GM23248 (cell line): ENCODE data around the gene BSCL2. TPM values are rescaled to one million over a fixed set of nuclear protein-coding genes. Genes with fewer than 3 reads are reported as not detected.

Experiments used
- DNase-seq: peaks from one replicate; pipeline ENCODE4 v3.0.0-alpha.2; 2015
- H2AFZ ChIP-seq: fragments of 200-600 bp; sonication (generic); 2 replicates; pipeline ENCODE4 v1.6.1; 2016; ENCODE audit warnings: antibody characterized with exemption
- H3F3A ChIP-seq: fragments of 200-600 bp; sonication (generic); 2 replicates; pipeline ENCODE4 v1.6.1; 2016; ENCODE audit warnings: mild to moderate bottlenecking, antibody characterized with exemption, mixed run types; ENCODE audit not compliant: insufficient read depth
- H3K27ac ChIP-seq: fragments of 200-600 bp; sonication (generic); 2 replicates; pipeline ENCODE4 v1.5.1; 2016; ENCODE audit warnings: mild to moderate bottlenecking
- H3K27me3 ChIP-seq: fragments of 200-600 bp; sonication (generic); replicated peaks from 2 replicates; pipeline ENCODE4 v1.6.1; 2016; ENCODE audit warnings: mild to moderate bottlenecking; ENCODE audit not compliant: insufficient read depth
- H3K36me3 ChIP-seq: fragments of 200-600 bp; sonication (generic); 2 replicates; pipeline ENCODE4 v1.6.1; 2016; ENCODE audit warnings: low read depth, mild to moderate bottlenecking
- H3K4me1 ChIP-seq: fragments of 200-600 bp; sonication (generic); 2 replicates; pipeline ENCODE4 v1.6.1; 2016; ENCODE audit warnings: mild to moderate bottlenecking; ENCODE audit not compliant: insufficient read depth
- H3K4me2 ChIP-seq: fragments of 200-600 bp; sonication (generic); one replicate; pipeline ENCODE4 v1.6.1; 2016; ENCODE audit warnings: mild to moderate bottlenecking; ENCODE audit not compliant: unreplicated experiment
- H3K4me3 ChIP-seq: fragments of 200-600 bp; sonication (generic); 2 replicates; pipeline ENCODE4 v1.5.1; 2016; ENCODE audit warnings: mild to moderate bottlenecking
- H3K79me2 ChIP-seq: fragments of 200-600 bp; sonication (generic); 2 replicates; pipeline ENCODE4 v1.6.1; 2016; ENCODE audit warnings: mild to moderate bottlenecking; ENCODE audit not compliant: insufficient read depth
- H3K9ac ChIP-seq: fragments of 200-600 bp; sonication (generic); 2 replicates; pipeline ENCODE4 v1.6.1; 2016; ENCODE audit warnings: mild to moderate bottlenecking
- H3K9me2 ChIP-seq: fragments of 200-600 bp; sonication (generic); 2 replicates; pipeline ENCODE4 v1.6.1; 2016; ENCODE audit warnings: mixed run types, mild to moderate bottlenecking, moderate library complexity; ENCODE audit not compliant: insufficient read depth
- H3K9me3 ChIP-seq: fragments of 200-600 bp; sonication (generic); one replicate; pipeline ENCODE4 v1.6.1; 2017; ENCODE audit warnings: low read depth
- H4K20me1 ChIP-seq: fragments of 200-600 bp; sonication (generic); 2 replicates; pipeline ENCODE4 v1.6.0; 2016; ENCODE audit not compliant: insufficient read depth
- EZH2 ChIP-seq: fragments of 200-600 bp; sonication (generic); IDR thresholded peaks from 2 replicates; pipeline ENCODE4 v1.6.1; 2018; ENCODE audit warnings: antibody characterized with exemption, mild to moderate bottlenecking; ENCODE audit not compliant: insufficient read depth, poor library complexity, severe bottlenecking
- EZH2phosphoT487 ChIP-seq: fragments of 200-600 bp; sonication (generic); IDR thresholded peaks from 2 replicates; pipeline ENCODE4 v1.6.1; 2018; ENCODE audit warnings: antibody characterized with exemption, moderate library complexity, mild to moderate bottlenecking, low read depth; ENCODE audit not compliant: insufficient read depth
- WGBS, 2 experiments: methylation state at CpG; one replicate each; pipeline ENCODE4 v1.1.6; 2015 to 2017; ENCODE audit warnings: low lambda C conversion rate in 2 of 2, low coverage in 1 of 2; ENCODE audit errors: missing lambda C conversion rate in 2 of 2; 5-methylcytosine and 5-hydroxymethylcytosine counted together
- in situ Hi-C: fragments of 300-500 bp; cut with MboI; formaldehyde crosslinking; loops from 2 replicates; pipeline ENCODE4 v1.15.0; 2020
- polyA plus RNA-seq: library from polyadenylated mRNA; unstranded; fragments of >200 nt; fragmentation: Nextera tagmentation; extraction: Ambion mirVana; gene quantifications from 2 replicates; pipeline ENCODE4 v1.2.1, GENCODE V29; 2016
- total RNA-seq: library from RNA; depleted of rRNA; stranded (reverse); fragments of >200 nt; shearing (Covaris generic); gene quantifications from 2 replicates; pipeline ENCODE4 v1.2.3, GENCODE V29; 2014; rRNA removed

The BSCL2 gene
- total RNA-seq (51.0 and 63.5 TPM in 2 replicates), polyA plus RNA-seq (74.5 and 79.0 TPM in 2 replicates)

DNA sequence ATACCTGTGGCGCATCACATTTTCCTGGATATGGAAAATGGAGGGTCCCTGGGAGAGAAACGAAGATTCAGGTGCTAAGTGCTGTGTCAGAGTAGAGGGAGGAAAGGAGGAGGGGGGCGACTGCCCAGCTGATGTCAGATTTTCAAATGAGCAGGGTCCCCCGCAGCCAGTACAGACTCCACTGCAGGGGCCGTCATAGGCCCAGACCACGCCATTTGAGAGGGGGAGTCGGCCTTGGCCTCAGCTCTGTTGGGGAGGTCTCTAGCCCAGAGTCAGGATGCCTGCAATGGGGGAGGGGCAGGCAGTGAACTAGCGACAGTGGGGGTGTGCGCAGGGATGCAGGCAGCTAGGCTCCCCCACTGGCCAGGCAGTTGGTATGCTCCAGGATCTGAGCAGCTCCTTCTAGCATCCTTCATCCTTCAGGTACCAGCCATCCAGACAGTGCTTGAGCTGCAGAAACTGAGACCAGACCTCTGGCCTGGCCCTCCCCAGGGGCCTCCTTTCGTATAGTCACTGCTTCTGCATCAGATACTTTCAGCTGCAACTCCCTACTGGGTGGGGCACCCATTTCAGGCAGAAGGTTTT lies at the start of gene BSCL2, which contains the start of gene GNG3:
TSS of gene BSCL2 (minus strand) at position 148 of the 585 bp plus-strand sequence. CDS start 229 bp downstream, outside the sequence.
TSS of gene GNG3 (plus strand) at position 400 of the 585 bp plus-strand sequence. CDS start 620 bp downstream, outside the sequence.
- in situ Hi-C loops, result no loop called here
- no peak for DNase-seq
- Histone ChIP-seq H3K4me3 (peak within 1 kb of the TSS; percentile 74), H3K9me2 (no peaks in the 10 kb centered on the region), H3K9ac (peak within 1 kb of the TSS; percentile 90), H3K4me1 (peaks cover 21% of the 10 kb centered on the region), H3K36me3 (peaks cover 15% of the 10 kb centered on the region; the same call in 1 of the 2 replicates), H3K4me2 (peak within 1 kb of the TSS; percentile 96), H3K27ac (peak within 1 kb of the TSS; percentile 44), H2AFZ (peak within 1 kb of the TSS; percentile 77; the same call in 1 of the 2 replicates), H3K79me2 (peaks cover 28% of the 10 kb centered on the region; the same call in 1 of the 2 replicates), H4K20me1 (no peaks in the 10 kb centered on the region), H3F3A (peaks cover 37% of the 10 kb centered on the region), H3K27me3 (no peaks in the 10 kb centered on the region), H3K9me3 (no peaks in the 10 kb centered on the region)
- TF ChIP-seq EZH2 (no peak), EZH2phosphoT487 (no peak)
- WGBS, 2 experiments, result 83 to 84% methylated on average over 8 to 10 of the region's 10 CpGs

GRCh38 chr11:62755086-62755615 lies 47.9 kb upstream of the BSCL2 start:
- peak overlapping the region; percentile 95; the same call in 1 of the 2 replicates for H2AFZ ChIP-seq
- in situ Hi-C loops, result no loop called here

GRCh38 chr11:62753736-62754603 lies 46.7 kb upstream of the BSCL2 start, which contains the start of gene ZBTB3:
ZBTB3 (minus strand) TSS chr11:62754160; CDS start chr11:62753664, 496 bp downstream.
- peaks cover 40% of the 10 kb centered on the region for H3K79me2 ChIP-seq
- H3K4me1 ChIP-seq, result no peaks in the 10 kb centered on the region
- peak; percentile 99 for DNase-seq
- peak within 1 kb of the TSS; percentile 88 for H3K4me3 ChIP-seq
- WGBS, 2 experiments, result 1 to 2% methylated on average over 41 to 47 of the region's 47 CpGs
- peak within 1 kb of the TSS; percentile 95 for H2AFZ ChIP-seq
- peak within 1 kb of the TSS; percentile 87 for H3K9ac ChIP-seq
- H3K27ac ChIP-seq, result peak within 1 kb of the TSS; percentile 84
- H3K9me2 ChIP-seq, result no peaks in the 10 kb centered on the region
- no peaks in the 10 kb centered on the region for H3K9me3 ChIP-seq
- H3K27me3 ChIP-seq, result no peaks in the 10 kb centered on the region
- H3F3A ChIP-seq, result no peaks in the 10 kb centered on the region
- H3K36me3 ChIP-seq, result no peaks in the 10 kb centered on the region
- in situ Hi-C loops, result no loop called here
- TF ChIP-seq EZH2, result no peak
- H3K4me2 ChIP-seq, result peak within 1 kb of the TSS; percentile 77
- no peaks in the 10 kb centered on the region for H4K20me1 ChIP-seq

More at GRCh38 chr11:62755086-62755615, 47.9 kb upstream of the BSCL2 start:
- DNase-seq, result no peak
- H3K4me3 ChIP-seq, result no peak overlapping the region
- no peak overlapping the region for H3K4me2 ChIP-seq
- H3K9me3 ChIP-seq, result no peaks in the 10 kb centered on the region
- H3K36me3 ChIP-seq, result no peaks in the 10 kb centered on the region
- no peak overlapping the region for H3K27ac ChIP-seq
- no peaks in the 10 kb centered on the region for H3F3A ChIP-seq
- peaks cover 33% of the 10 kb centered on the region for H3K79me2 ChIP-seq
- H3K27me3 ChIP-seq, result no peaks in the 10 kb centered on the region
- H3K9ac ChIP-seq, result no peak overlapping the region
- no peak for TF ChIP-seq EZH2
- no peak for TF ChIP-seq EZH2phosphoT487
- H3K4me1 ChIP-seq, result no peaks in the 10 kb centered on the region
- no peaks in the 10 kb centered on the region for H3K9me2 ChIP-seq
- no peaks in the 10 kb centered on the region for H4K20me1 ChIP-seq
- 69 to 73% methylated on average over 10 of the region's 10 CpGs for WGBS, 2 experiments
